ENCODE measurements around the gene INTS1.
"Not testable (repeated sequence)": the region's sequence is repeated elsewhere in the genome, so short reads cannot be mapped to it uniquely, and the experiment has no call there.

INTS1 gene

GRCh38 chr7:1447112-1447511 is 57.1 kb downstream of the INTS1 start:
- DNase-seq (ENCODE audit: insufficient read length, low spot score), result no peak
- FAIRE-seq, result no peak
- TF ChIP-seq POLR2A (IDR thresholded peaks at IDR 0.05; ENCODE audit: low read depth, low read length) (no peak), PAX5 (IDR thresholded peaks at IDR 0.05; ENCODE audit: insufficient read depth, low read length, severe bottlenecking) (no peak), POLR2AphosphoS5 (IDR thresholded peaks at IDR 0.05; ENCODE audit: low read depth, low read length) (no peak), POU2F2 (IDR thresholded peaks at IDR 0.05; ENCODE audit: low read depth, low read length) (no peak), SPI1 (IDR thresholded peaks at IDR 0.05; ENCODE audit: low read depth, low read length) (no peak), TAF1 (IDR thresholded peaks at IDR 0.05; ENCODE audit: low read depth, low read length) (no peak)

GRCh38 chr7:1446620-1447032 is 57.6 kb downstream of the INTS1 start:
- TF ChIP-seq POU2F2 (IDR thresholded peaks at IDR 0.05; ENCODE audit: low read depth, low read length) (no peak), PAX5 (IDR thresholded peaks at IDR 0.05; ENCODE audit: insufficient read depth, low read length, severe bottlenecking) (no peak), TAF1 (IDR thresholded peaks at IDR 0.05; ENCODE audit: low read depth, low read length) (no peak), POLR2A (IDR thresholded peaks at IDR 0.05; ENCODE audit: low read depth, low read length) (no peak), POLR2AphosphoS5 (IDR thresholded peaks at IDR 0.05; ENCODE audit: low read depth, low read length) (no peak), SPI1 (IDR thresholded peaks at IDR 0.05; ENCODE audit: low read depth, low read length) (no peak)
- FAIRE-seq (no peak), DNase-seq (ENCODE audit: insufficient read length, low spot score) (no peak)

GRCh38 chr7:1446026-1446425 is 58.2 kb downstream of the INTS1 start:
- FAIRE-seq; DNase-seq (ENCODE audit: insufficient read length, low spot score): not testable (repeated sequence)

- no peak for TF ChIP-seq POLR2AphosphoS5 (IDR thresholded peaks at IDR 0.05; ENCODE audit: low read depth, low read length)
- no peak for TF ChIP-seq SPI1 (IDR thresholded peaks at IDR 0.05; ENCODE audit: low read depth, low read length)
- no peak for TF ChIP-seq POLR2A (IDR thresholded peaks at IDR 0.05; ENCODE audit: low read depth, low read length)
- no peak for FAIRE-seq
- DNase-seq (ENCODE audit: insufficient read length, low spot score), result no peak
Measured at GRCh38 chr7:1445341-1445740, 58.8 kb downstream of the INTS1 start.

- TF ChIP-seq PAX5 (IDR thresholded peaks at IDR 0.05; ENCODE audit: insufficient read depth, low read length, severe bottlenecking) (no peak), TAF1 (IDR thresholded peaks at IDR 0.05; ENCODE audit: low read depth, low read length) (no peak), SPI1 (IDR thresholded peaks at IDR 0.05; ENCODE audit: low read depth, low read length) (no peak), POLR2AphosphoS5 (IDR thresholded peaks at IDR 0.05; ENCODE audit: low read depth, low read length) (no peak), POU2F2 (IDR thresholded peaks at IDR 0.05; ENCODE audit: low read depth, low read length) (no peak), POLR2A (IDR thresholded peaks at IDR 0.05; ENCODE audit: low read depth, low read length) (no peak)
- no peak for FAIRE-seq
Measured at GRCh38 chr7:1444925-1445322, 59.3 kb downstream of the INTS1 start.

GRCh38 chr7:1444214-1444924 is 59.8 kb downstream of the INTS1 start:
- no peak for TF ChIP-seq POLR2A (IDR thresholded peaks at IDR 0.05; ENCODE audit: low read depth, low read length)
- no peak for FAIRE-seq

More at GRCh38 chr7:1444925-1445322, 59.3 kb downstream of the INTS1 start:
- no peak for DNase-seq (ENCODE audit: insufficient read length, low spot score)

GRCh38 chr7:1443587-1444200 is 60.5 kb downstream of the INTS1 start:
- DNase-seq (ENCODE audit: insufficient read length, low spot score); FAIRE-seq: not testable (repeated sequence)

More at GRCh38 chr7:1444214-1444924, 59.8 kb downstream of the INTS1 start:
- no peak for DNase-seq (ENCODE audit: insufficient read length, low spot score)

GRCh38 chr7:1442355-1443124 is 61.6 kb downstream of the INTS1 start:
- TF ChIP-seq POLR2AphosphoS5 (IDR thresholded peaks at IDR 0.05; ENCODE audit: low read depth, low read length) (no peak), POLR2A (IDR thresholded peaks at IDR 0.05; ENCODE audit: low read depth, low read length) (no peak)
- DNase-seq (ENCODE audit: insufficient read length, low spot score) (no peak), FAIRE-seq (no peak)

- no peak for FAIRE-seq
- no peak for TF ChIP-seq POU2F2 (IDR thresholded peaks at IDR 0.05; ENCODE audit: low read depth, low read length)
- TF ChIP-seq POLR2A (IDR thresholded peaks at IDR 0.05; ENCODE audit: low read depth, low read length), result no peak
- TF ChIP-seq SPI1 (IDR thresholded peaks at IDR 0.05; ENCODE audit: low read depth, low read length), result no peak
- TF ChIP-seq TAF1 (IDR thresholded peaks at IDR 0.05; ENCODE audit: low read depth, low read length), result no peak
- no peak for TF ChIP-seq PAX5 (IDR thresholded peaks at IDR 0.05; ENCODE audit: insufficient read depth, low read length, severe bottlenecking)
- no peak for TF ChIP-seq POLR2AphosphoS5 (IDR thresholded peaks at IDR 0.05; ENCODE audit: low read depth, low read length)
- DNase-seq (ENCODE audit: insufficient read length, low spot score), result no peak
Measured at GRCh38 chr7:1441615-1442354, 62.4 kb downstream of the INTS1 start.

GRCh38 chr7:1440620-1441019 is 63.6 kb downstream of the INTS1 start:
- no peak for FAIRE-seq
- TF ChIP-seq SPI1 (IDR thresholded peaks at IDR 0.05; ENCODE audit: low read depth, low read length), result no peak
- no peak for TF ChIP-seq PAX5 (IDR thresholded peaks at IDR 0.05; ENCODE audit: insufficient read depth, low read length, severe bottlenecking)
- TF ChIP-seq POU2F2 (IDR thresholded peaks at IDR 0.05; ENCODE audit: low read depth, low read length), result no peak
- no peak for TF ChIP-seq POLR2AphosphoS5 (IDR thresholded peaks at IDR 0.05; ENCODE audit: low read depth, low read length)
- no peak for TF ChIP-seq TAF1 (IDR thresholded peaks at IDR 0.05; ENCODE audit: low read depth, low read length)
- no peak for TF ChIP-seq POLR2A (IDR thresholded peaks at IDR 0.05; ENCODE audit: low read depth, low read length)
- no peak for DNase-seq (ENCODE audit: insufficient read length, low spot score)
